GM12892 (cell line): ENCODE results near the gene ANO1.

Source experiments
- POLR2A ChIP-seq: IDR thresholded peaks from 2 replicates; pipeline ENCODE4 v1.6.1; 2011; ENCODE audit warnings: low read depth, low read length, control low read depth
- POLR2AphosphoS5 ChIP-seq: IDR thresholded peaks from 2 replicates; pipeline ENCODE4 v1.6.1; 2011; ENCODE audit warnings: low read depth, low read length, control low read depth

DNA sequence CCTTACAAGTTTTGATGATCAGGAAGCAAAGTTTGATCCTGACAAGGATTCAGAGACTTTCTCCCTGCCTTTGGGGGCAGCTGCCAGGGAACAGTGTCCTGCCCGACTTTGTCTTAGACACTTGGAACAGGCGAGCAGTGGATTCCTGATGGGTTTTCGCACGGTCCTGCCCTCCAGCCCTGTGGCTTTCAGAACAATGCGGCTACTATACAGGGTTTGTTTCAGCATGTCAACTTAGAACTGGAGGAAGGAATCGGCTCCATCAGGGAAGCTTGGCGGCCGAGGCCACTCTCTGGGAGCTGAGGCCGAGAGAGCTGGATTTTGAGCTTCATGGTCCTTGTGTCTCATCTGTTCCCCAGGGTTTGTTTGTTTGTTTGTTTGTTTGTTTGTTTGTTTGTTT is 11.5 kb downstream of the ANO1 start:
- TF ChIP-seq POLR2AphosphoS5, result no peak
- TF ChIP-seq POLR2A, result no peak
